GM19023 (cell line): ENCODE measurements around the gene RASSF6.
"Not testable (repeated sequence)": the region's sequence is repeated elsewhere in the genome, so short reads cannot be mapped to it uniquely, and the experiment has no call there.

ENCODE experiments used
- ATAC-seq: cut with Tn5 transposase; IDR thresholded peaks from one replicate; pipeline ENCODE4 v1.9.1; 2021; ENCODE audit warnings: mild to moderate bottlenecking, moderate library complexity; ENCODE audit not compliant: unreplicated experiment

Gene RASSF6

DNA sequence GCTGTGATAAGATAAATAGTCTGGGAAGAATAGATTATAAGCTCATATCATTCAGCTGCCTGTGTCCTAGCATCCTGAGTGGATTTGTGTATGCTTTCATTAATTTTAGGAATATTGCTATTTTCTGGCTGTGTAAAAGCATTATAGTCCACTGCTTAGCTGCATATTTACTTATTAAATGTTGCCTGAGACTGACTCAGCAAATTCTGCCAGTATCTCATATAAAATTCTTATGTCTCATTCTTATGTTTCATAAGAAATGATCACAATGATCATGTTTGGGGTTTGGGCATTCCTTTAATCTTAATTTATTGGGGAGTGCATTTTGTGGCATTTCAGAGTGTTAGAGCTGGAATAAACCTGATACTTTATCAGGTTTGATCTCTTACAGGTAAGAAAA is 34.9 kb downstream of the RASSF6 start:
- no peak for ATAC-seq

DNA sequence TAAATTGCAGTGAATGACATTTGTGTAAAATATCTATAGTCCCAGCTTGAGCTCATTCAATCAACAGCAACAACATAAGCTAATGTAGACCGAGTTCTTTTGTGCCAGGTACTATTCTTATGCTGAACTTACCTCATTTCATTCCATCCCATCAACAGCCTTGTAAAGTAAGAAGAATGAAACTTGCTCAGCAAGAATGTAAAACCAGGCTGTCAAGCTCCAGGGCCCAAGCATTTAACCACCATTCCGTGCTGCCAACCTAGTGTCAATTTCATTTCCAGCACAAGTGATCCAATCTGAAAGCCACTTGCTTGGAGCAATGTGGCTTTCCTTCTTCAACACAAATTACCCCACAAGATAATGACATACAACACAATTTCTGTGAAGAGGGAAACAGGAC is 36.6 kb downstream of the RASSF6 start:
- no peak for ATAC-seq

GRCh38 chr4:73577371-73577770 is 42.9 kb downstream of the RASSF6 start:
- no peak for ATAC-seq

DNA sequence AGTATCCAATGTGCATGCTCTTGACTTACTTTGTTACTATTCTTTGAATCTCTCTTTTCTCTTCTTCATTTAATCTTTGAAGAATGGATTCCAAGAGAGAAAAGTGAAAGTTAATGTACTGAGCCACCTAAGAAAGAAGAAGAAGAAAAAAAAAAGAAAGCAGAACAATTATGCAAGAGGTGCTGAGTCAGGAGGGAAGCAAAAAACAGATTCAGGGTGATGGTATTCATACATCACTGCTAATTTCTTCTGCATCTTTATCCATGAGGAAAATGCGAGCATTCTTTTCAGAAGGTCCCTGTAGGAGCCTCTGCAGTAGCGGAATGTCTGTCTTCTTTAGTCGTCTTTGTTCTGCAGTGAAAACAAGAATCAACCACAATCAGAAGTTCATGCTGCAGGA is 43.9 kb downstream of the RASSF6 start:
- ATAC-seq = no peak

DNA sequence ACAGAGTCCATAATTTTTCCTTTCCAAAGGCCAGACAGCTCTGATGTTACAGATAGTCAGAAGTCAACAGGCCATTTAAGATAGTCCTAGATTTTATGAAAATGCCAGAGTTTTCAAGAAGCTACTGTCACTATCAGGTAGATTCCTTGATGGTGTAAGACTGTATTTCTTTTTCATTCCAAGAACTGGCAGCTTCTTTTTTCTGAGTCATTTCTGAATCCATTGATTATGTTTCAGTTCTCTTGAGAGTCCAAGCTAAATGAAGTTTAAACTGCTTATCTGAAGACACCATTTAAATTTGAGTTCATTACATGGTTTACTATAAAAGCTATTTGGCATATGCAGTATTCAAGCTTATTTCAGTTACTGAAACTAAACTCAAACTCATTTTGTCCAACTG is 44.6 kb downstream of the RASSF6 start:
- ATAC-seq = no peak

- ATAC-seq = peak; percentile 67
These were observed 46.3 kb downstream of the RASSF6 start for GRCh38 chr4:73573794-73574528.

DNA sequence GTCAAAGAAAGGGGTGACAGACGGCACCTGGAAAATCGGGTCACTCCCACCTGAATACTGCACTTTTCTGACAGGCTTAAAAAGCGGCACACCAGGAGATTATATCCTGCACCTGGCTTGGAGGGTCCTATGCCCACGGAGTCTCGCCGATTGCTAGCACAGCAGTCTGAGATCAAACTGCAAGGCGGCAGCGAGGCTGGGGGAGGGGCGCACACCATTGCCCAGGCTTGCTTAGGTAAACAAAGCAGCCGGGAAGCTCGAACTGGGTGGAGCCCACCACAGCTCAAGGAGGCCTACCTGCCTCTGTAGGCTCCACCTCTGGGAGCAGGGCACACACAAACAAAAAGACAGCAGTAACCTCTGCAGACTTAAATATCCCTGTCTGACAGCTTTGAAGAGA is 69.4 kb downstream of the RASSF6 start:
- not testable (repeated sequence) for ATAC-seq

GRCh38 chr4:73544620-73545019 is 75.6 kb downstream of the RASSF6 start:
- no peak for ATAC-seq

GRCh38 chr4:73541251-73541650 is 79.0 kb downstream of the RASSF6 start:
- ATAC-seq = no peak

- no peak for ATAC-seq
These were observed 79.4 kb downstream of the RASSF6 start for GRCh38 chr4:73540826-73541225.

DNA sequence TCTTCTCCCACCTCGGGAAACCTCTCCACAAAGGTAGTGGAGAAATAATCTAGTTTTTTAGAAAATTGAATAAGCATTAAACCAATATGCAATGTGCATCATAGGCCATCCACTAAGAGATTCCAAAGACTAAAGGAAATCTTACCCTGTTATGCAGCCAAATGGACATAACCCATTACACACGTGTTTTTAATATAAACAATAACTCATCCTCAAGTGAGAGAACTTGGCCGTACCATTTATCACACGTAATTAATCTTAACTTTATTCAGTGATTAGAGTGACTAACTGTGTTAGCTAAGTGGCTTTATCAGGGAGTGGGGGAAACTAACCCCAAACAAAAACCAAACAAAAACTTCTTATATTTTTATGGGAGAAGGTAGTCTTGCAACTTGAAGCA is 80.8 kb downstream of the RASSF6 start:
- no peak for ATAC-seq

- ATAC-seq = no peak
These were observed 82.1 kb downstream of the RASSF6 start for GRCh38 chr4:73538162-73538561.

DNA sequence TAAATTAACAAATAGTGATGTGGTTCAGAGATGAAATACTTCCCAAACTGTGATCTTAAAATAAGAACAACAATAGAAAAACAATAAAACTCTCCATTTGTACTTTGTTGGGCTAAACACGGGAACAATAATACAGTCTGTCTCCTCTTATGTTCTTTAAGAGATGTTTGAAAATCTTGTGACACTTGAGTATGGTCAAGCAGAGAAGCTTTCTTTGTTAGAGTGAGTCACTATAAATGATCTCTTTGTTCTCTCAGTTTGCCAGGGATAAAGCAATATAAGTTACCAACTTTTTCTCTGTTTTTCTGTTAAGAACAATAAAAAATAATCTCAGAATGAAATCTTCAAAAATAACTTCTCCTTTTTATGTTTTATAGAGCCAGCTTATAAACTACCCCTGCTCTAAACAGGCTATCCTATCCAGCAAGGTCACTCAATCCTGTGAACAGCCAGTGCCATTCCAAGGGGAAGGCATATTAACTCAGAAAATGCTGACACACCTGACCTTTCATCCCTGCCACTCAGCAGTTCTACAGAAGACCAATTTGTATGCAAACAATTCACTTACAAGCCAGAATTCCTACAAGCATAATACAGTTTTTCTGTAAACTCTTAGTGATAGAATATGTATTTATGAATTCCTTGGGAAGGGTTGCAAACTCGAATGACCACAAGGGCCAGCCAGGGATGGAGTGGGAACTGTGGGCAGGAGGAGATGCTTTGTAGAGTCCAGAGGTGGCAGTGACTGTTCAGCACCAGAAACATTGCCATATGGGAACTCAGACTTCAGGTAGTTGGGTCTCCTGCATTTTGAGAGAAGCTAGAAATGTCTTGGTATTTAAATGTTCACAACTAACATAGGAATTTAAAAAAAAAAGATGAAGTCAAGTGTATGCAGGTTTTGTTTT is 86.5 kb downstream of the RASSF6 start:
- ATAC-seq = no peak

- ATAC-seq = no peak
These were observed 92.1 kb downstream of the RASSF6 start for GRCh38 chr4:73528171-73528570.

DNA sequence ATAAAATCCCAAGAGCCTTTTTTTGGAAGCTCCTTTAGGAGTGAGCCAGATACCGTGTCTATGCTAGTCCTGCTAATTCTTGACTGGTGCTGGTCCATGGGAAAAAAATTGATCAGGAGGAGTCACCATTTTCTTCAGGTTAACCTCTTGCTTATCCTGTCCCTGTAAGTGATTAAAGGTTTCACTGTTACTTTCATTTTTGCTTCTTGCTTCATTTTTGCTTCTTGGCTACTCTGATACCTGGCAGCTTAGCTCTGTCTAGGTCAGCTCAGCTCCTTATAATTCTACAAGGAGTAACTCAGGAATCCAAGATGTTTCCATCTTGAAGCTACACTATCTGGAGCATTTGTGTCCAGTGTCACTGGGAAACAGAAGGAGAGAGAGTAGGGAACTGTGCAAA is 93.0 kb downstream of the RASSF6 start:
- peak; percentile 55 for ATAC-seq

GRCh38 chr4:73525611-73526010 is 94.6 kb downstream of the RASSF6 start:
- ATAC-seq = no peak

GRCh38 chr4:73523126-73523525 is 97.1 kb downstream of the RASSF6 start:
- ATAC-seq = no peak
